NCI-H187 treated with DMSO at 0.1 percent for 48 hours (cell line): ENCODE data around the gene FRS3.

Experiments used
- DNase-seq: peaks from one replicate; lab custom pipeline; 2025; lab: John Stamatoyannopoulos, UW

FRS3 gene

DNA sequence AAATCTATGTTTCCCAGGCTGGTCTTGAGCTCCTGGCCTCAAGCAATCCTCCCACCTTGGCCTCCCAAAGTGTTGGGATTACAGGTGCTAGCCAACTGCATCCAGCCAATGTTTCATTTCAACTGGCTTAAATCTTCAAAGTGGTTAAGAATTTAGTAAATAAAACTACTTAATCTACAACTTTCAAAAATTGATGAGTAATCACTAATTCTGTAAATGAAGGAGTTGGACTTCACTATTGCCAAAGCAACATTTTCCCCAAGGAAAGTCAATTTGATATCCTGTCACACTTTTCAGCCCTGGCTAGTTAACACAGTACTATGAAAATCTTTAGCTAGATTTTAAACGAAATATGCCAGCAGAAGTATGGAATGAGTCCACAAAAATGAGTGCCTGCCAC, 11.6 kb upstream of the FRS3 start:
- DNase-seq: no peak

DNA sequence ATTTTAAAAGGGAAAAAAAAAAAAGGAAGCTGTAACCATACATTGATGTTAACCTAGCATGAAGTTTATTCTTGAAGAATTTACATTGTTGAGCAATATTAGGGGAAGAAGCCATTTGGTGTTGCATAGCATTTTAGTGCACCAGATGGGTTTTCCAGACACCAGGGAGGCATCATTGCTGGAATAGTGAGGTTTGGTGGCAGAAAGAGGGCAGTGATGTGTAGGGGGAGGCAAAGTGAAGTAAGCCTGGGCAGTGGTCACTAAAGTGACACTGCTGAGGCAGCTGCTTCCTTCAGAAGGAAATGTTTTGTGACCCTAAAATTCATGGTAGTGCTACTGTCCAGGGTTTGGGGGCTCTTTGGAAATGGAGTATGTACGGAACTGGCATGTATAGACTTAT, 10.3 kb upstream of the FRS3 start:
- DNase-seq: no peak

DNA sequence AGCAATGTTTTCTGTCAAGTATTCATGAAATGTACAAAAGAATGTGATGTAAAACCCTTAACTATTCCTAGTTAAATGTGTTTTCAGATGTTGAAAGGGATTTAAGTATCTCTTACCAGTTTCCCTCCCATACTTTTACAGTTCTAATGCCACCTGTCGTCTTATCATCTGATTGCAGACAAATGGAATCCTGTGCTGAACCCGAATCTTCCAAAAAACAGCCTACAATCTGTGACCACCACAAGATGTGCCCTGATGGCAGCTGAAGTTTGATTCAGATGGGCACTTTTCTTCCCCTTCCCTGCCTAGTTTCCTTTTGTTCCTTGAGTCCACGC, 9.7 kb upstream of the FRS3 start:
- DNase-seq: no peak

DNA sequence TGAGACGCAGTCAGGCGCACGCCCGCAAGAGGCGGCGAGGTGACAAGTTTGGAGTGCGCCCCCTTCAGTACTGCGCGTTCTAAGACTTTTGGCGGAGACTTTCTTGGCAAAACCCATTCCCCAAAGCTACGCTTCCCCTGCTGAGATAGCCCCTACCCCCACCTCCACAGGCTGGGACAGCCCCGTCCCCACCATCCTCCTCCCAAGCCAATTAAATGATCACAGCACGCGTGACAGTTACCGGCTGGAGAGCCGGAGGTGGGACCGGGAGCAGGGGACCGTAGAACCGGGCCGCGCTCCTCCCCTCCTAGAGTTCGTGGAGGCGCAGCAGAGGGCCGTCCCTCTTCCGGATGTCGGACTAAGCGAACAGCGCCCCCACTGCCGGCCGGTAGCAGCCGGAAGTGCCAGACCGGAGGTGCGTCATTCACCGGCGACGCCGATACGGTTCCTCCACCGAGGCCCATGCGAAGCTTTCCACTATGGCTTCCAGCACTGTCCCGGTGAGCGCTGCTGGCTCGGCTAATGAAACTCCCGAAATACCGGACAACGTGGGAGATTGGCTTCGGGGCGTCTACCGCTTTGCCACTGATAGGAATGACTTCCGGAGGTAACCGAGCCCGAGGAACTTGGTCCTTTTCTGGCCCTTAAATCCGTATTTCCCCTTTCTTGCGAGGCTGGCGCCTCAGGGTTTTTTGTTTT, 7.7 kb upstream of the FRS3 start, which contains the start of gene TOMM6:
TSS of gene TOMM6 (plus strand) at position 476 of the 699 bp plus-strand sequence. CDS start at position 480, 4 bp downstream.
- peak; percentile 32 for DNase-seq

DNA sequence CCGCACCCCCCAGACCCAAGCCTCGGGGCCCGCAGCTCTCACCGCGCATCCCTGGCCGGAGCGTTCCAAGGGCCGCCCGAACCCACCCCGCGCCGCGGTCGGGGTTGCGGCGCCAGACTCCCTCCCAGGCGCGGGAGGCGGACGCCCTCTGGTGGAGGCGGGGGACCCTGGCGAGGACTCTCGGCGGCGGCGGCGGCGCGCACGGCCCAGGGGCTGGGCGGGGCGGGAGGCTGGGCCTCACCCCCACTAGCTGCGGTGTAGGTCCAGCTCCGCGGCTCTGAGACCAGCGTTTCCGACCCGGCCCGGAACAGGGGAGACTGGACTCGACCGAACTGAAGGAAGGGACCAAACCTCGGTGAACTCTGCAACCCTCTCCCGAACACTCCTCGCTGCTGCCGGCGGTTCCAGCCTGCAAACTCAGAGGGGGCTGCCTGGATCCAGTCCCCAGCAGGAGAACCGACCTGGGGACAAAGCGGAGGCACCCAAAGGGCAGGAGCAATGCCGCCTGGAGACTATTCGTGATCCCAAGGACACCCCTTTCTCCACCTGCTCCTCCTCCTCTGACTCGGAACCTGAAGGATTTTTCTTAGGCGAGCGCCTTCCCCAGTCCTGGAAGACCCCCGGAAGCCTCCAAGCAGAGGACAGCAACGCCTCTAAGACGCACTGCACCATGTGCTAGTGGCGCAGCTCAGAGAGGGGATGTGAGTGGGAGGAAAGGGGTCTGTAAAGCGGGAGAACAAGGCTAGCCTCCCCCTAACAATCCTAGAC, 6.9 kb upstream of the FRS3 start:
- DNase-seq: no peak

DNA sequence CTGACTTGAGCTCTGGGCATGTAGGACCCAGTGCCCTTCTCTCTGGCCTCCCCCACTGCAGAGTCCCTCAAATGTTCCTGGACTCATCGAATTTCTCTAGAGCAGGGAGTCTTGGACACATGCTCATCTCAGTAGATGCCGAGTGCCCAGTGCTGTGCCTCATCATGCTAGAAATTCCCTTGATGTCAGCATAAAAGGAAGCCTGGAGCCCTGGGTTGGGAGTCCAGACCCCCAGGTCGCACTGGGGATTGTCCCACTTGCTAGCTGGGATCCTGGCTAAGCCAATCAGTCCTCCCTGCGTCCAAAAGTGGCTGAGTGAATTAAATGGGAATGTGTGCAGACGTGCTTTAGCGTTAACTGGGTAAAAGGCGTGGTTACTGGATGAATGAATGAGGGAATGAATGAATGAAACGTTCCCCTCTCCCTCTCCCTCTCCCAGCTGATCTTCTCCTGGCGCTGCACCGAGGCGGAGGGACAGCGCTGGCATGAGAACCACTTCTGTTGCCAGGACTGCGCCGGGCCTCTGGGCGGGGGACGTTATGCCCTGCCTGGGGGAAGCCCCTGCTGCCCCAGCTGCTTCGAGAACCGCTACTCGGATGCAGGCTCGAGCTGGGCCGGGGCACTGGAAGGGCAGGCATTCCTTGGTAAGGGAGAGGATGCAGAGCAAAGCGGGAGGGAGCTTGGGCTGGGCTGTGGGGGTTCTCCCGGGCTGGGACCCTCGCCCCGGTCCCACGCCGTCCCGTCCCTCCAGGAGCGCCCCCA, 6.2 kb upstream of the FRS3 start:
- DNase-seq: no peak

DNA sequence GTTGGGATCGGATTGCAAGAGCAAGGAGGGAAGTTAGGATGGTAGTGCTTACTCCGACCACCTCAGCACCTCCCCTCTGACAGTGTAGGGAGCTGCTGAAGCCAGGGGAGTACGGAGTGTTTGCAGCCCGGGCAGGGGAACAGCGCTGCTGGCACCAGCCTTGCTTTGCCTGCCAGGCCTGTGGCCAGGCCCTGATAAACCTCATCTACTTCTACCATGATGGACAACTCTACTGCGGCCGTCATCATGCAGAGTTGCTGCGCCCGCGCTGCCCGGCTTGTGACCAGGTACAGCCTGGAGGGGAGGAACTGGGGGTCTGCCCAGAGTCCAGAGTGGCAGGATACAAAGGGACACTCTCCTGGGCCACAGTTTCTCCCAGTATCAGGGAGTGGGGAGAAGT, 5.6 kb upstream of the FRS3 start:
- no peak for DNase-seq

DNA sequence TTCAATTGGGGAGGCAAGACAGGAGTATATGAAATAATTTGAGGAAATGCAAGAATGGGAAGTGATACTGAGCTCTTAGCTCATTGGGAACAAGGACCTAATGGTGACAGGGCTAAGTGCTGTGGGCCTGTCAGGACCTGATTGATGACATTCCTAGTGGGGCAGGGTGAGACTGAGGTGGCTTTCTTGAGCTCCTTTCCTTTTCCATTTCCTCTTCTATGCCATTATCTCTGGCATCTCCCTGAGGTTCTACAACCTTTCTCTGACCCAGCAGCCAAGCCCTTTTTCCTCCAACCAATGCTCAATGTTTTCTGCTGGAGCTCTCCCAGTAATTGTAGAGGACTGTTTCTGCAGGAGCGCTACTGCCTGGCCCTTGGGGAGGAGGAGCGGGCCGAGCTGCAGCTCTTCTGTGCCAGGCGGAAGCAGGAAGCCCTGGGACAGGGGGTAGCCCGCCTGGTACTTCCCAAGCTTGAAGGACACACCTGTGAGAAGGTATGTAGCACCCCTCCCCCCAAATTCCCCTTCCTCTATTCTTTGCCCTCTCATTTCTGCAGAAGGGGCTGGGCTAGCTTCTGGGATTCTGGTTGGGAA, 5.0 kb upstream of the FRS3 start:
- no peak for DNase-seq

DNA sequence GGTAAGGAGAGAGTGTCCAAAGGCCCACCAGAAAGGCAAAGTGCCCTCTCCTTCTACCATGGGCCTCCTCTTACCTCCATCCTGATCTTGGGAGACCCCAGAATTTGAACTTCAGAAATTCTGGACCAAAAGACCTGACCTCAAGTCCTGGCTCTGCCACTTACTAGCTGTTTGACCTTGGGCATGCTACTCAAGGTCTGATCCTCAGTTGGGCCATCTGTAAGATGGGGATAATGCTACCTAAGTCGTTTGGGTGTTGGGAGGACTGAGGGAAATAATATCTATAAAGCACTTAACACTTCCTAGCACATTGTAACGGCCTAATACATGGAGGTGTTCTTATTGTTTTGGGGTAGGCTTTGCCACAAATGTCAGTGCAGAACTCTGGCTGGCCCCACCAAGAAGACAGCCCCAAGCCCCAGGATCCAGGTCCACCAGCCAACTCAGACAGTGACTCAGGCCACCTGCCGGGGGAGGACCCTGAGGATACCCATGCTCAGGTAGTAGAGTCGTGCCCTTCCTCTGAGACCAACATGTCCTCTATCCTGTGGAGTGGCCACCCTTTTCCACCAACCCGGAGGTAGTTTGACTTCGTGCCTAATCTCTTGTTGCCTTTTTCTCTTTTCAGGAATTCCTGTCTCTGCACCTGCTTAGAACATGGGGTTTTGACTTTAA, 3.5 kb upstream of the FRS3 start:
- DNase-seq: no peak

DNA sequence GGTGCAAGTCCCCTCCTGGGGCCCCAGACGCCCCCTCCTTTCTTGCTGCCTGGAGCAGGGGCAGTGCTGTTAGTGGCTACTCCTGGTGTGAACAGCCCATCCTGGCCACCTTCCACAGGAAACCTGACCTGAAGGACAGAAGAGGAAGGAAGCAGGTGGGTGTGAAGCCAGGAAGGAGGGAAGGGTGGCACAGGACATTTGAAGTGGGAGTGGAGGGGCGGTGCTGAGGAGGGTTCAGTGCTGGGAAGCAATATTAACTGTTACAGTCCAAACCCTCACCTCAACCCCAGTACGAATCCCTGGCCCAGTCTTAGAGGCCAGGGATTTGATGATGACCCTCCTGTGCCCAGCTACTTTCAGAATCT, 1.6 kb upstream of the FRS3 start:
- DNase-seq: no peak

DNA sequence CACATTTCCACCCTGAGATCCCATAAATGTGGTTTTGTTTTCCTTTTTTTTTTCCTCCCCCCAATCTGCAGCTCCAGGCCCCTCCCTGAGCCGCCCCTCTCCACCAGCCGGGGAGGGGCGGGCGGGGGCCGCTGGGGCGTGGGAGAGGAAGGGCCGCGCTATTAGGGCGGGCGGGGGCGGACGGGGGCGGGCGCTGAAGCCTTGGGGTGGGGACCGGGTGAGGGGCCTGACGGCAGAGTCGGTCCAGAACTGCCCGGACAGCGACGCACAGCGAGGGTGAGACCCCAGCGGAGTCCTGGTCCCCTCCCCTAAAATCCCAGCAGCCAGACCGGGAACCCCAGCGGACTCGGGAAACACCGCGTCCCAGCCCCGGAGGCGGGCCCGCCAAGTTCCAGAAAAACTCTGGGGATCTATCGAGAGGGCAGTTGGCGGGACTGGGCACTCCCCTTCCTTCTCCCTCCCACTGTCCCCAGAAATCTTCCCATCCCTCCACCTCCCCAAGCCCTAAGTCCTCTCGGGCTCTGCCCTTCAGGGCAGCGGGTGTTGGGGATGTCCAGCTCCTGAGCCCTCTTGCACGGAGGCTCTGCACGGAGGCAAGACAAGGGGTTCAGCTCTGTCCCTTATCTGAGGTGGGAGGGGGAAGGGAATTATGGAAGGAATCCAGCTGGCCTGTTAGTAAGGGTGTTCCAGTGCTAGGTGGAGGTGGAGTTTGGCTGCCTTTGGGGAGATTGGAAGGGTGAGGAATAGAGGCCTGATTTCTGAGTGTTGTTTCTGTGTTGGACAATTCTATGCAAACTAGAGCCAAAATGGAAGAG, 1.1 kb upstream of the FRS3 start, which contains the start of gene PRICKLE4:
TSS of gene PRICKLE4 (plus strand) at position 232 of the 815 bp plus-strand sequence. CDS start 2,692 bp downstream, outside the sequence.
- DNase-seq: no peak

DNA sequence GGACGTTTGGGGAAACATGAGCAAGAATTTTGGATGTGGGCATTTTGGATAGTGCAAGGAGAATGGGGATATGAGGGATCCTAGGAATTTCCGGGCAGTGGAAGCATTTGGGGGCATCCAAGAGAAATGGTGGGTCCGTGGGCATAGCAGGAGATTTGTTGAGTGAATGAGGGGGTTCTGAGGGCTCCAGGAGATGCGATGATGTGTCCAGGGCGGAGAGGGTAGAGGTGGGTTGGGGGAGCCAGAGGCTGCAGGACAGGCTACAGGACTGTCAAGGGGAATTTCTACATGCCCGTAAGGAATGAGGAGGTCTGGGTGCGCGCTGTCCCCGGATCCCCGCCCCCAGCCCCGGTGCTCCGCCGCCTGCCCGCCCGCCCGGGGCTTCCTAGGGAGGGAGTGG, 364 bp downstream of the FRS3 start:
- no peak for DNase-seq

DNA sequence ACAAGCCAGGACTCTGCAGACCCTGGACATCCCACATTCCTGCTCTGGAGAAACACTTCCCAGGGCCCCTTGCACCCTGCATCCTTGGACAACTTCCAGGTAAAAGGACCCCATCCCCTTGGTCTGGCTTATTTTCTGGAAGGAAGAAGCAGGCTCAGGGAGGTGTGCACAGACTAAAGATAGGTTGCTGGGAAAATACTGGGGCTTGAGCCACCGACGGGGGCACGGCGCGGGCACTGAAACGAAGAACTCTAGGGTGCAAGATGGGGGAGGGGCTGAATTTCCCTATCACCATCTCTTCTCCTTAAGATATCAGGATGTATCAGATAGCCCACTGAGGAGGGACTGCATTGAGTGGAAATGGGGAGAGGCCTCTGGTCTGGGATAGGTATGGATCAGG, 805 bp downstream of the FRS3 start:
- DNase-seq: no peak

DNA sequence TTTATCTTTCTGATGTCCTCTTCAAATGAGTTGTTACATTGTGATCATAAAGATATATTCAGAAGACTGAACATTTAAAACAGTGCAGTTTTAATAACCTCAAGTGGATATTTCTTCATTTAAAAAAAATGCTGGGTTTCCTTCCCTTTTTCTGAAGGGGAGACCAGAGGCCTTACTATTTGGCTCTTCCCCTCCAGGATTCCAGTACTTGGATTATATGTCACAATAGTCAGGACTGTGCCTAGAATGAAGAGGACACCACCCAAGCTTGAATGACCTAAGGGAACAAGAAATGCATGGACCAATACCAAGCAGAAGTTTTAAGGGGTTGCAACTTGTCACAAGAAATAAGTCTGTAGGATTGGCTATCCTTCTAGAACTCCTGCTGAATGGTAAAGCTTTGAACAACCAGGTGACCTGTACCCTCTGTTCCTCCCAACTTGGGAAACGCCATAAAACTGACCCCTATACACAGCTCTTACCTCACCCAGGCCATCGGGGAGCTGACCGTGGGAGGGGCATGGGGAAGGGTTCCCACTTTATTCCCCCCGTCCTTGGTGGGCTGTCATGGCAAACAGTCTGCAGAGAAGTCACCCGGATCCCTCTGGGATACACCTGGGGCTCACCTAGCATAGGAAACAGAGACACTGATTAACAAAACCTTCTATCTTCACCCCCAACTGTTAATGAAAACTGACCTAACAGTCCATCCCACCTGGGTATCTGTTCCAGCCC, 2.0 kb downstream of the FRS3 start:
- DNase-seq: no peak

DNA sequence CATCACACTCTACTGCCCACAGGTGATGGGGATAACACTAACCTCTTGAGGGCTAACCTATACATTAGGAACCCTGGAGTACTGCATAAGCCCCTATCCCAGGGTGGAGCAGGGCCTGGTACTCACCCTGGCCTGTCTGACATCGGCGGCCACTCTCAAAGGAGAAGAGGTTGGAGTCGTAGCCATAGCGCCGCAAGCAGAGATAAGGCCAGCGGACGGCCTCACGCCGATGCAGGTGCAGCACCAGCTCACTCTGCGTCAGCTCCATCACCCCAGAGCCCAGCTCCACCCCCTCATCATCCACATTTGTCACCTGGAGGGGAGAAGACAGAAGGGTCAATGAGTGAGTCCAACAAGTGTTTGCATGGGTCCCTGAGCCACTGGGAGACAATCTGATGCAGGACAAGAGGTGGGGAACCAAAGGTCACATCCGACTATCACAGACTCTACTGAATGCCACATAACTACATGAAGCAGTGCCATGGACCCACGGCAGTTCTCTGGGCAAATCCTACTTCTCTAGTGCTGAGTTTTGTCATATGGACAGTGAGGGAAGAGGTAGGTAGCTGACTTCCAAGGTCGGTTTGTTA, 4.3 kb downstream of the FRS3 start:
- DNase-seq: no peak

DNA sequence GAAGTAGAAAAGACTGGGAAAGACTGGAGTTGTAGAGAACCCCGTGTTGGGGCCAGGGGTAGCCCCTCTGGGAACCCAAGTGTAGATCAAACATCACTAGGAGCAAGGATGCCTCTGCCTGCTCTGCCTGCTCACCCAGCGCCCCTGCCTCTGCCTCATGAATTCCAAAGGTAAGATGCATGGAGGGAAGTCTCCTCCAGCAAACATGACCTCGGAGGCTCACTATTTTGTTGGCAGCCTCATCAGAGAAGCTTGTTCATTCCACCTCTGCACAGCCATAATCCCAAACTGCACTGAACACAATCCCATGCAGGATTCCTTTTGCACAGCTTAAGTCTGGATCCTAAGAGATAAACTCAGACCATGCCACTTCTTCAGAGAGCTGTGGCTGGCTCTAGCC, 4.9 kb downstream of the FRS3 start:
- no peak for DNase-seq

DNA sequence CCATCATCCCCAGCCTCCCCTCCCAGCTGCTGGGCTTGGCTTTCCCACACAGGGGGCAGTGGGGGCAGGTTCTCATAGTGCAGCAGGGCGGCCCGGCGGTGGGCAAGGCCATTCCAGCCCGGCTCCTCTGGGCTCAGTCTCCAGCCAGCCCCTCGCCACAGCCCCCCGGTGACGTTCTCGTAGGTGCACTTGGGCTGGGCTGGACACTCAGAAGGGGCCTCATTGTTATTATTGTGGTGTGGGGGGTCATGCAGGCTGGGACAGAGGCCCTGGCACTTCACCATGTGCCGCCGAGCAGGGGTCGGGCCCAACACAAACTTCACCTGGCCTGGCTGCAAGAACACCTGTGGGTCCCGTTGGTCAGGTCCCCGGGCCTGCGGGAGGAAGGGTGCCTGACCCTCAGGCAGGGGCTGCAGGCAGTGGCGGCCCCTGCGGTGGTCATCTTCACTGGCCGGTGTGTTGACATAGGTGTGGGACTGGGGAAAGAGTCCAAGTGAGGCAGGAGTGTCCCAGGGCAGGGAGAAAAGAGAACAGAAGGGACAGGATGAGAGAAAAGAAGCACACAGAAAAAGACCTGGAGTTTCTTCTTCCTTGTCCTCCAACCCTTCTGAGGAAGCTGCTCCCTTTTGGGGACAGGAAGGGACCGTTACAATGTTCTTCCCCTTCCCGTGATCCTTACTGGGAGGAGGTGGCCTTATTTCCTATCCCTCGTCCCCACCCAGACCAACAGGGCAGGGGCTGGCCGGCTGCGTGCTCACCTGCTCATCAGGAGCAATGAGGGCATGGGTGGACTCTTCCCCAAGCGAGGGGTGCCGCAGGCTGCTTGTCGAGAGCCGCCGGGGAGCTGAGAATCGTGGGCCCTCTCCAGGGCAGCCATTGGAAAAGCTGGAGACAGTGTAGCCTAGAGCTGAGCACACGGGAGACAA, 8.4 kb downstream of the FRS3 start:
- DNase-seq: no peak

DNA sequence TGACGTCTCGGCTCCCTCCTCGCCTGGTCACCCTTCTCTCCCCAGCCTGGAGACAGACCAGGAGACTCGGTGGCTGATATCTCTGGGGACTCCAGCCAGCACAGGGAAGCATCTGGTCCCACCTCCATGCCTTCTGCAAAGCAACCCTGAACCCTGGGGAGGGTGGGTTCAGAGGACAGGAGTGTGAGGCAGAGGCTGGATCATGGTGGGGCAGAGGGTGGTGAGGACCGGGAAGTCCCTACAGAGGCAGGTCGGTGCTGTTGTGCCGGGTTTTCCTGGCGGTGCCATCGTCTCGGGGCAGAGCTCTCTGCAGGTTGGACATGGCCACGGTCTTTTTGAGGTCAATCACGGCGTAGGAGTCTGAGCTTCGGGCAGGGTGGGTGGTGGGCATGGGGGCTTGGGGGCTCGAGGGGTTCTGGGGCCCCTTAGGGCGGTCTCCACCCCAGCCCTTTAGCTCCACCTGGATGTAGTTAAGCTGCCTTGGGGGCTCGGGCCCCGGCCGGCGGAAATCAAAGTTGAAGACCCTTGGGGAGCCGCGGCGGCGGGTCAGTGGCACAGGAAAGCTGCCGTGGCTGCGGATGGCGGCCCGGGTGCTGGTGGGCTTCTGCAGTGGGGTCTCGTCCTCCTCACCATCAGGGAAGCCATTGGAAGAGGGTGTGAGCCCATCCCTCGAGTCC, 9.2 kb downstream of the FRS3 start:
- DNase-seq: no peak
